HG02798 (cell line): Measurements from ENCODE around the gene MTERF4.
A peak's percentile ranks its signal among the peaks of the same experiment; 100 is the strongest.
"Not testable (repeated sequence)": the region's sequence is repeated elsewhere in the genome, so short reads cannot be mapped to it uniquely, and the experiment has no call there.

ENCODE experiments used
- ATAC-seq: cut with Tn5 transposase; IDR thresholded peaks from one replicate; pipeline ENCODE4 v1.9.1; 2021; ENCODE audit warnings: mild to moderate bottlenecking; ENCODE audit not compliant: unreplicated experiment, poor library complexity

Gene MTERF4

DNA sequence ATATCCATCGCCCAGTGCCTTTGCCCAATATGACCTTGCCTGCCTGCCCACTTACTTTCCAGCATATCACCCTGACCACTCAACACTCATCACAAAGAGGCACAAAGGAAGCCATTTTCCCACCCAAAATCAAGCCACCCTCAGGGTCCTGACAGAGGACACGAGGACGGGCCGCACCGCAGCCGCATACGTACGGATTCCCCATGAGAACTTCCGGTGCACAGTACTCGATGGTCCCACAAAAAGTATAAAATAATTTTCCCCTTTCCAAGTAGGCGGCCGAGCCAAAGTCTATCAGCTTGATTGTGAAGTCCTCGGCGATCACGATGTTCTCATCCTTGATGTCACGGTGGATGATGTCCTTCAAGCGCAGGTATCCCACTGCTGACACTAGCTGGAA lies 10.0 kb upstream of the MTERF4 start:
- no peak for ATAC-seq

GRCh38 chr2:241111440-241111805 lies 9.3 kb upstream of the MTERF4 start:
- ATAC-seq = no peak

DNA sequence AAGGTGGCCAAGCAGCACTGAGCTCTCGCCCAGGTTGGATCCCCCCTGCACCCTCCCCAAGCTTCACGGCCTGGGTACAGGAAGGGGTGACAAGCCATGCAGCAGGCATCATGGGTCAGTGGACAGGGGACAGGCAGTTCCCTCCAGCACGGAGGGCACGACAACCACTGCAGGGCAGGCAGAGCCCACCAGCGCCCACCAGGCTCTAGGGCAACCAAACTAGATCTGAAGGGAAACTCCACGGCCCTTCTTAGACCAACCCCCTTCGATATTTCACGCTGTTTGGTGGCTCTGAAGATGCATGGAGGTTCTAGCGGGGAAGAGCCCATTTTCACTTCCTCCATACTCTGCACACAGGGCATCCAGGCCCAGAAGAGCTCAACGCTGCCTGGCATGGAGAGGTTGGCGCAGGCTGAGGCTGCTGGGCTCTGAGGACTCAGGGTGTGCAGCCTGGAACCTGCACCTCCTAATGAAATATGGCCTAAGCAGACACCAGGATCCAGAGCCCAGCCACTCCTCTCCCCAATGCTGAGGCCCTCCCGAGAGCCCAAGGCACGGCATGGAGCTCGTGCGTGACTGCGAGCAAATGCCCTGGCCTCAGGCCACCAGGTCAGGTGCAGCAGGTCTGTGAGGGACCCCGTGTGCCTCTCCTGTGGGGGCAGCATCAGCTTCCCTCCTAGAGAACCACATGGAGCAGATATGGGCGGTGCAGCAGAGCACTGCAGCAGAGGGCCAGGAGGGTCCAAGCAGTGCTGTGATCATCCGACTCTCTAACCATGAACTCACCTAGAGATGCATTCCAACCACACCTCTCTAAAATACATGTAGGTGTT lies 8.7 kb upstream of the MTERF4 start:
- ATAC-seq = peak; percentile 44

DNA sequence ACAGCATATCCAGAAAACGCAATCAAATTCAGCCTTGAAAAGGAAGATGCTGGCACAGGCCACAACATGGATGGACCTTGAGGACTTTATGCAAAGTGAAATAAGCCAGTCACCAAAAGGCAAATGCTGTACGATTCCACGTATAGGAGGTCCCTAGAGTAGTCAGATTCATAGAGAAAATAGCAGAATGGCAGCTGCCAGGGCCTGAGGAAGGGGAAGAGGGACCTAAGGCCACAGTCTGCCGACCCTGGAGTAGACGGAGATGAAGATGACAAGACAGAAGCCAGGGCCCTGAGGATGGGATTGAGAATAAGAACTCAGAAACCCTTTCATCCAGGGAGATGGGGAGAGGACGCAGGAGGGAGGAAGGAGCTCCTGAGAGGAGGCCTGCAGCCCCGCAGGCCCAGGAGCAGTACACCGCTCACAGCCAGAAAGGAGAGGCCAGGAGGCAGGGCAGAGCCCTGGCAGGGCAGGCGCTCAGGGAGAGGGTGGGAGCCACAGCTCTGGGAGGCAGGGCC lies 8.1 kb upstream of the MTERF4 start:
- no peak for ATAC-seq

DNA sequence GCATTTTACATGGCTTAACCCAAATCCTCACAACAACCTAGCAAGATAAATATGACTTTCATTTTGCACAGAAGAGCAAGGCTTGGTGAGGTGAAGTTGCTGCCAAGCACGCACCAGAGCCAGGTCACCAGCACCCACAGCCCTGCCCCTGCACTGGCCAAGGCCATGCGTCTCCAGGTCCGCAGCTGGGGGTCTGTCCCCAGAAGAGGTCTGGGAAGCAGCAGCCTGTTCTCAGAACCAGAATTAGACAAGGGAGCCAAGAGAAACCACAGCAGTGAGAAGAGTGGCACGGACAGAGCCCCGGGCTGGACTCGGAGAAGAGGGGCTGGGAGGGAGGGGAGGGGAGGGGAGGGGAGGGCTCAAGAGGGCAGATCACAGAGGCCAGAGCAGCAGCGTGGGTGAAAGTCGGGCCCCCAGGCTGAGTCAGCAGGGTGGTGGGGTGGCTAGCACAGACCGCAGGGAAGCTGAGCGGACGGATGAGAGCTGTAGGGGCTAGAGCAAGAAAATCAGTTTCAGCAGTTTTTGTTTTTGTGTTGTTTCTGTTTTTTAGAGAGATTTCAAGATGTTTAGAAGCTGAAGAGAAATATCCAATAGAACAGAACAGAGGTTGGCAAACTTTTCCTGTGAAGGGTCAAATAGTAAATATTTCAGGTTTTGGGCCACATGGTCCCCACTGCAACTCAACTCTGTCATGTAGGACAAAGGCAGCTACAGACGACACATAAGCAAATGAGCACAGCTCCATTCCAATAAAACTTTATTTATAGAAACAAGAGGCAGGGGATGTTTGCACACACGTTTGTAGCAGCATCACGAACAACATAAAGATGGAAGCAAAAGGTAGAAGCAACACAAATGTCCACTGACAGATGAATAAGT lies 7.4 kb upstream of the MTERF4 start:
- ATAC-seq = no peak

DNA sequence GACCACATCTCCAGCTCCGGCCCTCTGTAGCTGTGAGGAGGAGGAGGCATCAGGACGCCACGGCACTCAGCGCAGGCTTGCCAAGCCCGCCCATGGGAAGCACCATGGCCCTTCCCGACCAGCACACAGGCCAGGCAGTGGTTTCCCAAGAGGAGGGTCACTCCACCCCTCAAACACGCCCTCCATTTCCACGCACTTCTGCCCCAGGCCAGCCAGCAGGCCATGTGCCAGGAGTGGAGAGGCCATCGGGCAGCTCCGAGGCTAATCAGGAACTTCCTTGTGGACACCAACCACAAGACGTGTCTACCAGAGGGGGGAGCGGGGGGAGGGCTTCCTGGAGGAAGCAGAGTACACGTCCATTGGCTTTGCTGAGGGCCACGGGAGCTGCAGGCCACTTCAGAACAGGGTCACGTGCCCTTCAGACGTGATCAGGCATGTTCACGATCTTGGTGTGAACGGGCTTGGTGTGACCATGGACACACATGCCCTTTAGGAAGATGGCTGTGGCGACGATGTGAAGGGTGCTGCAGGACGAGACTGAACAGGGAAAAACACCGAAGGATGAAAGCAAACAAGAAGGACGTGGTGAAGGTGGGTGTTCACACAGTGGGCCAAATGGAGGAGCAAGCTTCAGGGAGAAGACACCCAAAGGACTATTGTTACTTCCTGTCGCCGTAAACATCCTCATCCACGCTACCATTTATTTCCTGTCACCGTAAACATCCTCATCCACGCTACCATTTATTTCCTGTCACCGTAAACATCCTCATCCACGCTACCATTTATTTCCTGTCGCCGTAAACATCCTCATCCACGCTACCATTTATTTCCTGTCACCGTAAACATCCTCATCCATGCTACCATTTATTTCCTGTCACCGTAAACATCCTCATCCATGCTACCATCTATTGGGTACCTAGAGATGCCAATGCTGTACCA lies 6.5 kb upstream of the MTERF4 start:
- ATAC-seq = no peak

GRCh38 chr2:241107031-241107783 lies 5.1 kb upstream of the MTERF4 start:
- no peak for ATAC-seq

GRCh38 chr2:241105641-241106040 lies 3.6 kb upstream of the MTERF4 start:
- no peak for ATAC-seq

DNA sequence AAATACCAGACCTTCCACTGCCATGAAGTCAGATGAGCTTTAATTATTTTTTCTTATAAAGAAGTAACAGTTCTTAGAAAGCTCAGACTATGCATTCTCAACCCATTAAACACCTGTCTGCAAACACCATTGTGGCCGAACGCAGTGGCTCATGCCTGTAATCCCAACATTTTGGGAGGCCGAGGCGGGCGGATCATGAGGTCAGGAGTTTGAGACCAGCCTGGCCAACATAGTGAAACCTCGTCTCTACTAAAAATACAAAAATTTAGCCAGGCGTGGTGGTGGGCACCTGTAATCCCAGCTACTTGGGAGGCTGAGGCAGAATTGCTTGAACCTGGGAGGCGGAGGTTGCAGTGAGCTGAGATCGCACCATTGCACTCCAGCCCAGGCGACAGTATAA lies 2.5 kb upstream of the MTERF4 start:
- not testable (repeated sequence) for ATAC-seq

DNA sequence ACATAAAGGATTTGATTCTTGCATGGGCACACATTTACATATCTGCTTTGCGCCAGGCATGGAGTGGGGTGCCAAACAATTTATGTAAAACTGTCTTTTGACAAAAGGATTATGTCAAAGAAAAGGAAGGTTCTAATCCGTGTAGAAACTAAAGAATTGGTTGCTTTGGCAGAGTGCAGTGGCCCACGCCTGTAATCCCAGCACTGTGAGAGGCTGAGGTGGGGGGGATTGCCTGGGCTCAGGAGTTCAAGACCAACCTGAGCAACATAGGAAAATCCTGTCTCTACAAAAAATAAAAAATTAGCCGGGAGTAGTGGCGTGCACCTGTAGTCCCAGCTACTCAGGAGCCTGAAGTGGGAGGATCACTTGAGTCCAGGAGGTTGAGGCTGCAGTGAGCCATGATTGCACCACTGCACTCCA lies 1.1 kb upstream of the MTERF4 start:
- ATAC-seq = no peak

- ATAC-seq = no peak
These were observed 2.8 kb downstream of the MTERF4 start for GRCh38 chr2:241099246-241099645.

DNA sequence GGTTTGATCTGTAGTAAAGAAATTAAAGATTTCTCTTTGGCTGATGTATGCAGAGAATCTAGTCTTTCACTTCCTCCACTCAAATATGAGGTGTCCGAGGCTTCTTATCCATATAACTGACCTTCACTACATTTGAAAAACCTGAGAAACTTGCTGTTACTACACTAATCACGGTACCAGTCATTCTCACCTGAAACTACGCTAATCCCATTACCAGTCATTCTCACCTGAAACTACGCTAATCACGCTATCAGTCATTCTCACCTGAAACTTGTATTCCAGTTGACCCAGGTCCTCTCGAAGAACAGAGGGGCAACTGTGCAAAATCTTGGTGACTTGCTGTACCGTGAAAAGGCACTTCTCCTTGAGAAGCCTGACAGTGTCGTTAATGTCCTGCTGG lies 5.1 kb downstream of the MTERF4 start:
- ATAC-seq = peak; percentile 58

DNA sequence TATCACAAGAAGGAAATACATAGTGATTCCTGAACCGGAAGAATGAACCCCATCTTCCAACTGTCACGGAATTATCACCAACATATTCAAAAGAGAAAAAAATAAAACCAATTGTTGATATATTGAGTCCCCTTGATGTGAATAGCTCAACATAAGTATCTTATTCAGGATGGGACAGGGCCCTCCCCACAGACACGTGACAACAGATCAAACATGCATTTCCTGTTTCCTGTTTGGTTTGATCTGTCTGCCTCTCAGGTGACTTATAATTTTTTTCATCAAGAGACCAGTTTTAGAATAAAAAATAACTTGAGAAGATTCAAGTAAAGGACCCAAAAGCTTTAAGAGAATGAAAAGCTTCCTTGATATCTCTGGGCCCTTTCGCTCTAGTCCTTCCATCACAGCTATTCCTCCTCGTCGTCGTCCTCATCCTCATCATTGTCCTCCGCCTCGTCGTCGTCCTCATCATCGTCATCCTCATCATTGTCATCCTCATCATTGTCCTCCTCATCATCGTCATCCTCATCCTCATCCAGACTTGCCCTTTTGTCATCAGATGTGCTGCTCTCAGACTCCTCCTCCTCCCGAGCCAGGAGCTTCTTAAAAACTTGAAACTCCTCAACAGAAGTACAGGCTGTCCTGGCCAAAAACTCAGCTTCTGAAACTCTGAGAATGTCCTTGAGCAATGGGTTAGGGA lies 6.3 kb downstream of the MTERF4 start:
- ATAC-seq = no peak

GRCh38 chr2:241094924-241095420 lies 7.1 kb downstream of the MTERF4 start:
- ATAC-seq = no peak

- ATAC-seq = no peak
These were observed 7.9 kb downstream of the MTERF4 start for GRCh38 chr2:241094172-241094571.

- not testable (repeated sequence) for ATAC-seq
These were observed 8.8 kb downstream of the MTERF4 start for GRCh38 chr2:241093133-241093781.

- ATAC-seq = no peak
These were observed 9.4 kb downstream of the MTERF4 start for GRCh38 chr2:241092677-241093076.

DNA sequence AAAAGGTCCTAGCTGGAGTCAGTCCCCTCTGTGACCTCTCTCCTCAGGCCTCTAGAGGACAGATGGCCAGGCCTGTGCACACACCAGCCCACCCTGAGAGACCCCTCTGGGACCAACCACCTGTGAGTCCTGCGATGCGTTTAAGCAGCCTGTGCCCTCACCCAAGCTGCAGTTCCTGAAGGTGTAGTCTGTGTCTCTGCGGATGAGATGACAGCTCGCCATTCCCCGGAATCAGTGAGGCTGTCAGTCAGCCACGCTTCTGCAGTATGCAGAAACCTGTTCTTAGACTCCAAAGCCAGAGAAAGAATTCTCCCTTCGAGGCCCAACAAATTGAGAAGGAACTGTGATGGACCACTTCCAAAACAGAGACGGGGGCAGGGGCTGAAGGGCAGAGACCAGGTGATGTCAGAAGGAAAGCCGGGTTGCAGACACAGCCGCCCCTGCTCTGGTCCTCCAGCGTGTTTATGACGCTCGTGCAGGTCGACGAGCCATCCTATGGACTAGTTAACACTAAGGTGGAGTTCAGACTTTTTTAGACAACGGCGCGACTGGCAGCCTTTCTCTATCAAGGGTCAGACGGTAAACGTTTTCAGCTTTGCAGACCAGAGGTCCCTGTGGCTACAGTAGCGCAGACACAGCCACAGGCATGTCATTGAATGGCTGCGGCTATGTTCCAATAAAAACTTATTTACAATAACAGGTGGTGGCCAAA lies 10.2 kb downstream of the MTERF4 start:
- ATAC-seq = no peak
